GM12801 (cell line): ENCODE measurements around the gene CCDC102B.

Experiments used
- CTCF ChIP-seq: IDR thresholded peaks from one replicate; pipeline ENCODE4 v1.5.1; 2011; ENCODE audit warnings: control low read depth; ENCODE audit not compliant: insufficient read length; ENCODE audit errors: extremely low read depth

CCDC102B gene

GRCh38 chr18:68778280-68778886 is 19.5 kb upstream of the CCDC102B start:
- no peak for TF ChIP-seq CTCF

GRCh38 chr18:68779169-68779568 is 18.7 kb upstream of the CCDC102B start:
- TF ChIP-seq CTCF = no peak

- no peak for TF ChIP-seq CTCF
These were observed 16.9 kb upstream of the CCDC102B start for GRCh38 chr18:68780802-68781635.

- TF ChIP-seq CTCF = no peak
These were observed 14.4 kb upstream of the CCDC102B start for GRCh38 chr18:68783506-68783905.

GRCh38 chr18:68784071-68784470 is 13.8 kb upstream of the CCDC102B start:
- TF ChIP-seq CTCF = no peak

- TF ChIP-seq CTCF = no peak
These were observed 6.1 kb upstream of the CCDC102B start for GRCh38 chr18:68791801-68792200.

GRCh38 chr18:68793951-68794350 is 3.9 kb upstream of the CCDC102B start:
- TF ChIP-seq CTCF = no peak
